ENCODE data around the gene SH3GL1.

Gene SH3GL1

DNA sequence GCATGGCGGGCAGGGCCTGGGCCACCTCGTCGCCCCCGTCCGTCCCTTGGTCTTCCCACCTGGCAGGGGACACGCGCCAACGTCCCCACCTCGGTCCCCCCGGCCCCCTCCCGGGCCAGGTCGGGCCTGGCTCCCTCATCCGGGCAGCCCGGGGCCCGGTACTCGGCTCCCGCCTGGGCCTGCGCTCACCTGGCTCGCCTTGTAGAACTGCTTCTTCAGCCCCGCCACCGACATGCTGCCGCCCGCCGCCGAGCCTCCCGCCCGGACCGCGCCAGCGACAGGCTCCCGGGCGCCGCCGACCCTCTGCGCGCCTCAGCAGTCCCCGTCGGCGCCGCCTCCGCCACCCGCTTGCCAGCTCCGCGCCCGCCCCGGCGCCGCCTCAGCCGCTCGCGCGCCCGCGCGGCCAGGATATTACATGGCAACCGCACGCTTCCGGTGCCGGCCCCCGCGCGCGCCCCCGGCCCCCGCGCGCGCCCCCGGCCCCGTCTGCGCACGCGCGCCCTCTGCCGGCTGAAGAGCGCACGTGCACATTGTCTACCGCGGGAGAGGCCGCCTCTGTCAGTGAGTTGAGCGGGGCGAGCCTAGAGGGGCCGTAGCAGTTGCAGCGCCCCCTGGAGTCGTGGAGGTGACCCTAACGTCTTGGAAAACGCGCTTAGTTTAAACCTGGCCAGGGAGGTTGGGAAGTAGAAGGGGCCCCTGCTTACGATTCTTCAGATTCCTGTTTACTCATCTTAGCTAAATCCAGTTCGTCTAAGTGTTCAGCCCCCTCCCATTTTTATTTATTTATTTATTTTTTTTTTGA is at the start of gene SH3GL1:
TSS of gene SH3GL1 (minus strand) at position 413 of the 802 bp plus-strand sequence. CDS start at position 234, 179 bp downstream.
- Histone ChIP-seq H3K9me3 (ENCODE audit: low read depth, low read length) (no peaks in the 10 kb centered on the region), H3K9ac (ENCODE audit: insufficient read length) (peak within 1 kb of the TSS; percentile 95), H3K4me3 (peak within 1 kb of the TSS; percentile 95), H3K36me3 (ENCODE audit: insufficient read depth, low read length) (peaks cover 14% of the 10 kb centered on the region), H3K27ac (peak within 1 kb of the TSS; percentile 90)
- DNase-seq (ENCODE audit: low read depth, low spot score) = peak; percentile 68
- TF ChIP-seq EZH2 (IDR thresholded peaks at IDR 0.05) = no peak
- peak; percentile 25 for TF ChIP-seq FOXP2 (optimal IDR thresholded peaks at IDR 0.05; ENCODE audit: control extremely low read depth, extremely low read length, insufficient read depth)
- no peak for TF ChIP-seq POLR2AphosphoS5 (IDR thresholded peaks at IDR 0.05; ENCODE audit: borderline replicate concordance, low read depth, low read length)

DNA sequence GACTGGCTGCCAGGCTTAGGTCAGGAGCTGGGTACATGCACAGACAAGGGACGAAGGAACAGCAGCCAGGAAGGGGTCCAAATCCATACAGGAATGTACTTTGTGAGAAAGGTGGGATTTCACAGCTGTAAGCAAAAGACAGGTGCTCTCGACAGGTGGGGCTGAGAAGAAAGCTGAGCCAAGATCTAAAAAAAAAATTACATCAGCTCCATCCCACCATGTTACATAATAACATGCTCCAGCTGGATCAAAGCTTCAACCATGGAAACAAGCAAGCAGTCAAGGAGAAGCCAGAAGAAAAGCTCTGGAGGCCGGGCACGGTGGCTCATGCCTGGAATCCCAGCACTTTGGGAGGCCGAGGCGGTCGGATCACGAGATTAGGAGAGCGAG is 49.3 kb upstream of the SH3GL1 start:
- TF ChIP-seq EZH2 (IDR thresholded peaks at IDR 0.05) (no peak), POLR2AphosphoS5 (IDR thresholded peaks at IDR 0.05; ENCODE audit: borderline replicate concordance, low read depth, low read length) (no peak), FOXP2 (optimal IDR thresholded peaks at IDR 0.05; ENCODE audit: control extremely low read depth, extremely low read length, insufficient read depth) (no peak)
- DNase-seq (ENCODE audit: low read depth, low spot score) = no peak
- Histone ChIP-seq H3K9ac (ENCODE audit: insufficient read length) (no peak overlapping the region), H3K4me3 (no peak overlapping the region), H3K36me3 (ENCODE audit: insufficient read depth, low read length) (peaks cover 25% of the 10 kb centered on the region; the same call in 1 of the 2 replicates), H3K27ac (no peak overlapping the region), H3K9me3 (ENCODE audit: low read depth, low read length) (no peaks in the 10 kb centered on the region)

DNA sequence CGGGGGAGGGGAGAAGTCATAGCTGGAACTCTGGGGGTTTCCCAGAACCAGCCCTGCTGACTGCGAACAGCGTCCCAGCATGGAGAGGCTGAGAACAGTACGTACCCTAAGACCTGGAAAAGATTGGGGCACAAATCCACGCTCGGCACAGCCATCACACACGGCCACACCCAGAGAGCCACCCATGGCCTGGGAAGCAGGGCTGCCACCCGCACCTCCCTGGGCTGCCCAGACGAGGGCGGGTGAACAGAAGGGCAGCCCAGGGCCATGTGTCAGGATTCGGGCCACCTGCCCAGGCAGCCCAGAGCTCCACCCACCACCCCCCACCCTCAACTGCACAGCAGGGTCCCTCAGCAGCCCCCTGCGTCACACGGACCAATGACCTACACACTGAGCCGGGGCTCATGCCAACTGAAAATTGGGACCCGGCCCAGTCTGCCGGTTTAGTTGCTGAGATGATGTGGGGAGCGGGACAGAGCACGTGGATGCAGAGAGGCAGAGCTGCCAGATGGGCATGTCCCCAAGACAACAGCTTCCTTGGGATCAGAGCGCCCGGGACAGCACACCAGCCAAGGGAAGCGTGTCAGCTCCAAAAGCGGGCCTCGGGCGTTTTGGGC is 48.8 kb upstream of the SH3GL1 start:
- no peaks in the 10 kb centered on the region for H3K9me3 ChIP-seq (ENCODE audit: low read depth, low read length)
- DNase-seq (ENCODE audit: low read depth, low spot score) = no peak
- peak; percentile 21; the same call in 1 of the 2 replicates for TF ChIP-seq POLR2AphosphoS5 (IDR thresholded peaks at IDR 0.05; ENCODE audit: borderline replicate concordance, low read depth, low read length)
- no peak for TF ChIP-seq FOXP2 (optimal IDR thresholded peaks at IDR 0.05; ENCODE audit: control extremely low read depth, extremely low read length, insufficient read depth)
- no peak overlapping the region for H3K27ac ChIP-seq
- H3K9ac ChIP-seq (ENCODE audit: insufficient read length) = no peak overlapping the region
- H3K4me3 ChIP-seq = no peak overlapping the region
- H3K36me3 ChIP-seq (ENCODE audit: insufficient read depth, low read length) = peaks cover 25% of the 10 kb centered on the region; the same call in 1 of the 2 replicates

DNA sequence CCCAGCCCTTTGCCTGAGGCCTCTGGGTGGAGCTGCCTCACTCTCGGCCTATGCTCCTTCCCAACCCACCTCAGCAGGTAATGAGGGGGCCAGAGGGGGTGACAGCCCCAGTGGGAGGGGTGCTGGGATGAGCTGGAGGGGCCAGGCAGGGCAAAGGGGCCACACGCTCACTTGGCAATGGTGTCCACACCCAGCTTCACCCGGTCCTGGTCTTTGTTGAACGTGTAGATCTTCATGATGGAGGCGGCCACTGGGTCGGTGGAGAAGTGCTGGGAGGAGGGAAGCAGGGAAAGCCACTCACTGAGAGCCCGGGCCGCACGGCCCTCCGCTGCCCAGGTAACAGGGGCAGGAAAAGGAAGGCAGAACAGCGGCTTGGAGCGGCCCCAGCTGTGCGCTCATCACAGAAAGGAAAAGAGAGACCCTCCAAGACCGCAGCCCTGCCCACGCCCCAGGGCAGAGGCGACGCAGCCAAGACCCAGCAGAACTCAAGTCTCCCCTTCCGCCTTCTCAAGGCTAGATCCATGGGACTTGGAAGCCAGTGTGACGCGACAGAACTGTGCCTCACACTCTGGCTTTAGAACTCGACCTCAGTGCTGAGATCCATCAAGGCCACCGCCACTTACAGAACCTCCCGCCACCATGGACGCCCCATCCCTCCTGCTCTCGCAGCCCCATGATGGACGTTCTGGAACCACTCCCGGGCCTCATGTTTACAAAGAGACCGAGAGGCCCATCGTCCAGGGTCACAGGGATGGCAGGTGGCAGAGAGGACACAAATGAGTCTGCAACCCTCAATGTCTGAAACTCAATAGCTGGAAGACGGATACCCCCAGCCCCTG is 48.0 kb upstream of the SH3GL1 start:
- peaks cover 25% of the 10 kb centered on the region; the same call in 1 of the 2 replicates for H3K36me3 ChIP-seq (ENCODE audit: insufficient read depth, low read length)
- no peak for DNase-seq (ENCODE audit: low read depth, low spot score)
- H3K9ac ChIP-seq (ENCODE audit: insufficient read length) = no peak overlapping the region
- H3K9me3 ChIP-seq (ENCODE audit: low read depth, low read length) = no peaks in the 10 kb centered on the region
- TF ChIP-seq FOXP2 (optimal IDR thresholded peaks at IDR 0.05; ENCODE audit: control extremely low read depth, extremely low read length, insufficient read depth) = no peak
- TF ChIP-seq EZH2 (IDR thresholded peaks at IDR 0.05) = no peak
- no peak overlapping the region for H3K27ac ChIP-seq
- H3K4me3 ChIP-seq = no peak overlapping the region

DNA sequence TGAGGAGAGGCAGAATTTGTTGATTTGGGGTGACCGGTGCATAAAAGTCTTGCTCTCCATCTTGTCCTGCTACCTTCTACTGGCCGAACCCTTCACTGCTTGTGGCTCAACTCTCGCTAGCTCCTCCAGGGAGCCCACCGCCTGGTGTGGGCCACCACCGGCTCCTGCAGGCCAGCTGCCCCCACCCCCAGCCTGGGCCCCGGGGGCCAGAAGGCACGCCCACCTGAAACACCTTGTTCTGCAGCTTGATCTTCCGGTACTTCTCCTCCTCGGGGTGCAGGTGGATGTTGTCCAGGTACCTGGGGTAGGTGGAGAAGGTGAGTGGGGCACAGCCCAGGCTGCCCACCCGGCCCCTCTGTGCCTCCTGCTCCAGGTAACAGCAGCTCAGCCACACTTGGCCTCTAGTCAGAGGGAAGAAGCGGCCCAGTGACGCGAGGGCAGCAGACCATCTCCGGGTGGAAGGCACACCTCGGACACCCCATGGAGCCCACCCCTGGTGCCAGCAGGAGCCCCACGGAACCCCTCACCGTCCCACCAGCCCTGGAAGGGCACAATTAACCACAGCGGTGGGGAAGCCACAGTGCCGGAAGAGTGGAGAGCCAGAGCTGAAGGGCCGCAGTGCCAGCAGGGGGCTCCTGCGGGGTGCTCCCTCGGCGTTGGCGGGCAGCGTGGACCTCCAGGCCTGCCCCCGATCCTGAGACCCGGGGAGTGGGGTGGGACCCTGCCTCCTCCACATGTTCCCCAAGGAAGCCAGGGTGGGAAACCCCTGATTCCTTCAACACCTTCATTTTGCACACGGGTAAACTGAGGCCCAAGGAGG is 47.2 kb upstream of the SH3GL1 start:
- Histone ChIP-seq H3K36me3 (ENCODE audit: insufficient read depth, low read length) (peaks cover 19% of the 10 kb centered on the region; the same call in 1 of the 2 replicates), H3K9ac (ENCODE audit: insufficient read length) (no peak overlapping the region), H3K4me3 (no peak overlapping the region), H3K27ac (no peak overlapping the region), H3K9me3 (ENCODE audit: low read depth, low read length) (no peaks in the 10 kb centered on the region)
- TF ChIP-seq EZH2 (IDR thresholded peaks at IDR 0.05) (no peak), POLR2AphosphoS5 (IDR thresholded peaks at IDR 0.05; ENCODE audit: borderline replicate concordance, low read depth, low read length) (no peak), FOXP2 (optimal IDR thresholded peaks at IDR 0.05; ENCODE audit: control extremely low read depth, extremely low read length, insufficient read depth) (no peak)
- no peak for DNase-seq (ENCODE audit: low read depth, low spot score)

- H3K27ac ChIP-seq = no peak overlapping the region
- TF ChIP-seq POLR2AphosphoS5 (IDR thresholded peaks at IDR 0.05; ENCODE audit: borderline replicate concordance, low read depth, low read length) = no peak; the same call in 1 of the 2 replicates
- TF ChIP-seq FOXP2 (optimal IDR thresholded peaks at IDR 0.05; ENCODE audit: control extremely low read depth, extremely low read length, insufficient read depth) = no peak
- no peak for TF ChIP-seq EZH2 (IDR thresholded peaks at IDR 0.05)
- H3K9me3 ChIP-seq (ENCODE audit: low read depth, low read length) = no peaks in the 10 kb centered on the region
- no peak overlapping the region for H3K9ac ChIP-seq (ENCODE audit: insufficient read length)
- peaks cover 15% of the 10 kb centered on the region; the same call in 1 of the 2 replicates for H3K36me3 ChIP-seq (ENCODE audit: insufficient read depth, low read length)
- H3K4me3 ChIP-seq = no peak overlapping the region
- DNase-seq (ENCODE audit: low read depth, low spot score) = no peak
These were observed 46.4 kb upstream of the SH3GL1 start for GRCh38 chr19:4446704-4447200.

DNA sequence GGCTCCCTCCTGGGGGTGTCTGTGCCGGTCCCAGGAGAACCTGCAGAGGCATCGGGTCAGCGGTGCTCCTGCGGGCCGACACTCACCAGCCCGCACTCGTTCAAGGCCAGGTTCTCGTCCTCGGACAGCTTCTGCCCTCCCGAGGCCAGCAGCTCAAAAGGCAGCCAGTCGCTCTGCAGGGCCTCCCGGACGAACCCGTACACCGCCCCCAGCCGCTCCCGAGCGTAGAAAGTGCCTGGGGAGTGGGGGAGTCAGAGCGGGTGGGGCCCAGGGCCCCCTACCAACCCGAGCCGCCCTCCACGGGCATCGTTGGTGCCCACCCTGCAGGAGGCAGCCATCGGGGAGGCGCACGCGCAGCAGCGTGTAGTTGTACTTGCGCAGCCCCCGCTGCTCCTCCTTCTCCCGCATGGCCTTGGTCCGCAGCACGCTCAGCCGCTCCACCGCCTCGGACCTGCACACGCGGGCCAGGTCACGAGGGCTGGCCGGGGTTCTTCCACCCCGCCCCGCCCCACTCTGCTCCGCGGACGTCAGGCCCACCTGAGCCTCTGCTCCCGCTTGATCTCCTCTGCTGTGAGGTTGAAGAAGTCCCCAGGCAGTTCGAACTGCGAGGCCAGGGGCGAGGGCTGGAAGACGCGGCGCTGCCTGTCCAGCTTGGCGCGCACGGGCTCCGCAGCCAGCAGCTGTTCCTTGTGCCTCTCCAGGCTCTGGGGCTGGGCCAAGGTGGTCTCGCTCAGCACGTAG is 45.8 kb upstream of the SH3GL1 start:
- no peak for TF ChIP-seq EZH2 (IDR thresholded peaks at IDR 0.05)
- TF ChIP-seq FOXP2 (optimal IDR thresholded peaks at IDR 0.05; ENCODE audit: control extremely low read depth, extremely low read length, insufficient read depth) = no peak
- peak; percentile 8; the same call in 1 of the 2 replicates for TF ChIP-seq POLR2AphosphoS5 (IDR thresholded peaks at IDR 0.05; ENCODE audit: borderline replicate concordance, low read depth, low read length)
- Histone ChIP-seq H3K9me3 (ENCODE audit: low read depth, low read length) (no peaks in the 10 kb centered on the region), H3K36me3 (ENCODE audit: insufficient read depth, low read length) (peaks cover 15% of the 10 kb centered on the region; the same call in 1 of the 2 replicates), H3K9ac (ENCODE audit: insufficient read length) (no peak overlapping the region), H3K4me3 (no peak overlapping the region), H3K27ac (no peak overlapping the region)
- no peak for DNase-seq (ENCODE audit: low read depth, low spot score)

Data from SK-N-MC (cell line).